Skeletal muscle tissue (tissue), 4 donors: ENCODE data around the gene DDX41. TPM values are rescaled to one million over a fixed set of nuclear protein-coding genes. Genes with fewer than 3 reads are reported as not detected.

Experiments used
- H3K27ac ChIP-seq: one replicate; pipeline ENCODE4 v1.7.0; 2013; ENCODE audit warnings: mild to moderate bottlenecking, low read depth, low read length, inconsistent platforms
- H3K27me3 ChIP-seq, 3 donors: one replicate each; pipeline ENCODE4 v1.7.0; 2013; ENCODE audit warnings: low read length in 3 of 3; ENCODE audit not compliant: control insufficient read depth in 3 of 3, insufficient read depth in 3 of 3
- H3K36me3 ChIP-seq, 3 donors: one replicate each; pipeline ENCODE4 v1.7.0; 2013; ENCODE audit warnings: low read length in 3 of 3; ENCODE audit not compliant: control insufficient read depth in 3 of 3, insufficient read depth in 3 of 3
- H3K4me1 ChIP-seq, 3 donors: one replicate each; pipeline ENCODE4 v1.7.0; 2013; ENCODE audit warnings: low read length in 3 of 3, mild to moderate bottlenecking in 3 of 3; ENCODE audit not compliant: control insufficient read depth in 3 of 3, insufficient read depth in 3 of 3
- H3K4me3 ChIP-seq, 3 donors: one replicate each; pipeline ENCODE4 v1.7.0; 2013; ENCODE audit warnings: low read length in 3 of 3
- H3K9ac ChIP-seq, 3 donors: one replicate each; pipeline ENCODE4 v1.7.0; 2013; ENCODE audit warnings: low read length in 3 of 3, mild to moderate bottlenecking in 3 of 3, moderate library complexity in 2 of 3, low read depth in 1 of 3
- H3K9me3 ChIP-seq, 3 donors: one replicate each; pipeline ENCODE4 v1.7.0; 2013; ENCODE audit warnings: low read length in 3 of 3; ENCODE audit not compliant: control insufficient read depth in 3 of 3
- total RNA-seq: library from RNA; depleted of rRNA; stranded (reverse); fragments of >200 nt; gene quantifications from one replicate; pipeline ENCODE4 v1.2.3, GENCODE V29; 2014
- donor health status: Osteomylitis.

DDX41 gene
- total RNA-seq, 1 donor from 2014 or later, result 33.9 TPM

- Histone ChIP-seq H3K9ac (peak overlapping the region in 1 of 3 donors; percentile 16), H3K27me3 (peaks cover 0 to 6% (median 0%) of the 10 kb centered on the region in 3 donors), H3K4me3 (no peak overlapping the region), H3K36me3 (peaks cover under 1 to 3% (median 2%) of the 10 kb centered on the region in 3 donors), H3K27ac (no peak overlapping the region), H3K9me3 (no peaks in the 10 kb centered on the region), H3K4me1 (peaks cover 20 to 31% (median 28%) of the 10 kb centered on the region in 3 donors)
Observed at GRCh38 chr5:177477701-177478477, 38.9 kb downstream of the DDX41 start.

GRCh38 chr5:177476531-177477233, 40.1 kb downstream of the DDX41 start:
- Histone ChIP-seq H3K36me3 (peaks cover 0 to 1% (median under 1%) of the 10 kb centered on the region in 3 donors), H3K4me3 (no peak overlapping the region), H3K9me3 (no peaks in the 10 kb centered on the region), H3K27ac (no peak overlapping the region), H3K27me3 (peaks cover 0 to 6% (median 0%) of the 10 kb centered on the region in 3 donors), H3K9ac (no peak overlapping the region), H3K4me1 (peaks cover 29 to 38% (median 33%) of the 10 kb centered on the region in 3 donors)

GRCh38 chr5:177475563-177476427, 41.0 kb downstream of the DDX41 start:
- Histone ChIP-seq H3K9ac (no peak overlapping the region), H3K4me1 (peaks cover 37 to 43% (median 39%) of the 10 kb centered on the region in 3 donors), H3K9me3 (no peaks in the 10 kb centered on the region)

GRCh38 chr5:177474846-177475562, 41.8 kb downstream of the DDX41 start:
- peaks cover 0 to 6% (median 0%) of the 10 kb centered on the region in 3 donors for H3K27me3 ChIP-seq
- H3K4me3 ChIP-seq, result no peak overlapping the region
- no peak overlapping the region for H3K27ac ChIP-seq
- H3K9ac ChIP-seq, result peak overlapping the region in 1 of 3 donors; percentile 50
- H3K9me3 ChIP-seq, result no peaks in the 10 kb centered on the region
- no peaks in the 10 kb centered on the region for H3K36me3 ChIP-seq
- peaks cover 44 to 48% (median 45%) of the 10 kb centered on the region in 3 donors for H3K4me1 ChIP-seq

More at GRCh38 chr5:177475563-177476427, 41.0 kb downstream of the DDX41 start:
- Histone ChIP-seq H3K4me3 (no peak overlapping the region), H3K36me3 (no peaks in the 10 kb centered on the region), H3K27me3 (peaks cover 0 to 6% (median 0%) of the 10 kb centered on the region in 3 donors), H3K27ac (no peak overlapping the region)

- no peak overlapping the region for H3K27ac ChIP-seq
- H3K27me3 ChIP-seq, result peaks cover 0 to 6% (median 0%) of the 10 kb centered on the region in 3 donors
- H3K4me3 ChIP-seq, result peak overlapping the region in 1 of 3 donors; percentile 29
- peak overlapping the region in 1 of 3 donors; percentile 50 for H3K9ac ChIP-seq
- peaks cover 42 to 45% (median 42%) of the 10 kb centered on the region in 3 donors for H3K4me1 ChIP-seq
- no peaks in the 10 kb centered on the region for H3K9me3 ChIP-seq
- H3K36me3 ChIP-seq, result no peaks in the 10 kb centered on the region
Observed at GRCh38 chr5:177474002-177474476, 42.7 kb downstream of the DDX41 start.

- H3K36me3 ChIP-seq, result peaks cover 0 to under 1% (median 0%) of the 10 kb centered on the region in 3 donors
- H3K9ac ChIP-seq, result peak within 1 kb of the TSS; percentile 51 to 72 (median 56)
- H3K27ac ChIP-seq, result peak within 1 kb of the TSS; percentile 47
- peak within 1 kb of the TSS; percentile 59 to 66 (median 59) for H3K4me3 ChIP-seq
- H3K9me3 ChIP-seq, result no peaks in the 10 kb centered on the region
- peaks cover 37 to 40% (median 39%) of the 10 kb centered on the region in 3 donors for H3K4me1 ChIP-seq
- H3K27me3 ChIP-seq, result peaks cover 0 to 6% (median 0%) of the 10 kb centered on the region in 3 donors
Observed at GRCh38 chr5:177473443-177474001, 43.2 kb downstream of the DDX41 start, which contains the start of gene DBN1. TSS of gene DBN1 (minus strand) at chr5:177473634. CDS start at chr5:177473521, 113 bp downstream.

GRCh38 chr5:177472460-177473442, 44.0 kb downstream of the DDX41 start:
- H3K9ac ChIP-seq, result peak overlapping the region; percentile 51 to 72 (median 56)
- H3K27me3 ChIP-seq, result peaks cover 0 to 6% (median 0%) of the 10 kb centered on the region in 3 donors
- peak overlapping the region; percentile 59 to 66 (median 59) for H3K4me3 ChIP-seq
- peaks cover 0 to 2% (median 0%) of the 10 kb centered on the region in 3 donors for H3K36me3 ChIP-seq
- H3K4me1 ChIP-seq, result peaks cover 33 to 39% (median 34%) of the 10 kb centered on the region in 3 donors
- no peaks in the 10 kb centered on the region for H3K9me3 ChIP-seq
- H3K27ac ChIP-seq, result peak overlapping the region; percentile 47
